Parathyroid adenoma (tissue), 2 donors: Measurements from ENCODE around the gene LYZL6.

Source experiments
- H2AFZ ChIP-seq: fragments of 300-600 bp; sonication (generic); one replicate; pipeline ENCODE4 v1.7.0; 2017; ENCODE audit warnings: antibody characterized with exemption, mild to moderate bottlenecking
- H3K27ac ChIP-seq: fragments of 300-600 bp; sonication (generic); one replicate; pipeline ENCODE4 v1.7.0; 2017
- H3K27me3 ChIP-seq: fragments of 300-600 bp; sonication (generic); one replicate; pipeline ENCODE4 v1.7.0; 2017; ENCODE audit warnings: low read length; ENCODE audit not compliant: control insufficient read depth, insufficient read depth
- H3K36me3 ChIP-seq: fragments of 300-600 bp; sonication (generic); one replicate; pipeline ENCODE4 v1.7.0; 2017; ENCODE audit warnings: low read length; ENCODE audit not compliant: control insufficient read depth, insufficient read depth
- H3K4me1 ChIP-seq: fragments of 300-600 bp; sonication (generic); one replicate; pipeline ENCODE4 v1.7.0; 2017; ENCODE audit warnings: control low read depth
- H3K4me2 ChIP-seq: fragments of 300-600 bp; sonication (generic); one replicate; pipeline ENCODE4 v1.7.0; 2017; ENCODE audit warnings: low read length
- H3K4me3 ChIP-seq: fragments of 300-600 bp; sonication (generic); one replicate; pipeline ENCODE4 v1.7.0; 2017; ENCODE audit warnings: low read depth, low read length
- H3K79me2 ChIP-seq: fragments of 300-600 bp; sonication (generic); one replicate; pipeline ENCODE4 v1.7.0; 2017; ENCODE audit warnings: control low read depth
- H3K9ac ChIP-seq: fragments of 300-600 bp; sonication (generic); one replicate; pipeline ENCODE4 v1.7.0; 2017; ENCODE audit warnings: mild to moderate bottlenecking
- H3K9me3 ChIP-seq: fragments of 300-600 bp; sonication (generic); one replicate; pipeline ENCODE4 v1.7.0; 2017; ENCODE audit warnings: low read length; ENCODE audit not compliant: control insufficient read depth
- CTCF ChIP-seq: fragments of 300-600 bp; sonication (generic); IDR thresholded peaks from one replicate; pipeline ENCODE4 v1.7.0; 2017; ENCODE audit warnings: antibody characterized with exemption, mild to moderate bottlenecking
- donor health status: primary hyperparathyroidism.

LYZL6 gene

GRCh38 chr17:35913609-35914008 is 29.9 kb downstream of the LYZL6 start:
- Histone ChIP-seq H3K79me2 (no peaks in the 10 kb centered on the region), H3K27ac (no peak overlapping the region), H3K36me3 (no peaks in the 10 kb centered on the region), H3K27me3 (no peaks in the 10 kb centered on the region), H3K4me1 (no peaks in the 10 kb centered on the region), H3K4me3 (no peak overlapping the region), H3K9me3 (no peaks in the 10 kb centered on the region), H3K4me2 (no peak overlapping the region), H2AFZ (no peak overlapping the region), H3K9ac (no peak overlapping the region)
- no peak for TF ChIP-seq CTCF

- Histone ChIP-seq H2AFZ (no peak overlapping the region), H3K9me3 (no peaks in the 10 kb centered on the region), H3K79me2 (no peaks in the 10 kb centered on the region), H3K4me1 (no peaks in the 10 kb centered on the region), H3K9ac (no peak overlapping the region), H3K4me3 (no peak overlapping the region), H3K27me3 (no peaks in the 10 kb centered on the region), H3K36me3 (no peaks in the 10 kb centered on the region), H3K27ac (no peak overlapping the region), H3K4me2 (no peak overlapping the region)
- TF ChIP-seq CTCF, result no peak
Measured at GRCh38 chr17:35912942-35913341, 30.6 kb downstream of the LYZL6 start.

- Histone ChIP-seq H3K4me2 (no peak overlapping the region), H3K9me3 (no peaks in the 10 kb centered on the region), H3K27me3 (no peaks in the 10 kb centered on the region), H2AFZ (no peak overlapping the region), H3K9ac (no peak overlapping the region), H3K4me3 (no peak overlapping the region), H3K79me2 (no peaks in the 10 kb centered on the region), H3K4me1 (no peaks in the 10 kb centered on the region), H3K27ac (no peak overlapping the region), H3K36me3 (no peaks in the 10 kb centered on the region)
- no peak for TF ChIP-seq CTCF
Measured at GRCh38 chr17:35912339-35912912, 31.1 kb downstream of the LYZL6 start.

GRCh38 chr17:35909408-35909807 is 34.1 kb downstream of the LYZL6 start:
- no peak overlapping the region for H3K9ac ChIP-seq
- H3K4me1 ChIP-seq, result no peaks in the 10 kb centered on the region
- no peak for TF ChIP-seq CTCF
- H2AFZ ChIP-seq, result no peak overlapping the region
- no peak overlapping the region for H3K27ac ChIP-seq
- H3K4me2 ChIP-seq, result no peak overlapping the region
- no peaks in the 10 kb centered on the region for H3K27me3 ChIP-seq
- no peaks in the 10 kb centered on the region for H3K36me3 ChIP-seq
- no peaks in the 10 kb centered on the region for H3K9me3 ChIP-seq
- H3K4me3 ChIP-seq, result no peak overlapping the region
- H3K79me2 ChIP-seq, result no peaks in the 10 kb centered on the region

GRCh38 chr17:35907691-35908090 is 35.8 kb downstream of the LYZL6 start:
- no peaks in the 10 kb centered on the region for H3K27me3 ChIP-seq
- H3K9me3 ChIP-seq, result no peaks in the 10 kb centered on the region
- no peak overlapping the region for H3K27ac ChIP-seq
- no peak overlapping the region for H3K4me3 ChIP-seq
- no peaks in the 10 kb centered on the region for H3K79me2 ChIP-seq
- no peaks in the 10 kb centered on the region for H3K4me1 ChIP-seq
- H3K4me2 ChIP-seq, result no peak overlapping the region
- H2AFZ ChIP-seq, result no peak overlapping the region
- H3K9ac ChIP-seq, result no peak overlapping the region
- H3K36me3 ChIP-seq, result no peaks in the 10 kb centered on the region
- no peak for TF ChIP-seq CTCF
